Epidermal melanocyte (primary cell): ENCODE results near the gene RALGPS1.
"Not testable (repeated sequence)": the region's sequence is repeated elsewhere in the genome, so short reads cannot be mapped to it uniquely, and the experiment has no call there.

Experiments
- DNase-seq: peaks from one replicate; pipeline ENCODE4 v3.0.0; 2011; ENCODE audit warnings: low spot score; ENCODE audit not compliant: insufficient read length

Gene RALGPS1

GRCh38 chr9:126986506-126986951 is 71.9 kb downstream of the RALGPS1 start:
- DNase-seq = no peak

GRCh38 chr9:126988857-126989256 is 74.3 kb downstream of the RALGPS1 start:
- DNase-seq = no peak

- DNase-seq = no peak
These were observed 75.6 kb downstream of the RALGPS1 start for GRCh38 chr9:126989847-126990842.

GRCh38 chr9:126991183-126991582 is 76.6 kb downstream of the RALGPS1 start:
- no peak for DNase-seq

GRCh38 chr9:126992427-126992826 is 77.8 kb downstream of the RALGPS1 start:
- no peak for DNase-seq

DNA sequence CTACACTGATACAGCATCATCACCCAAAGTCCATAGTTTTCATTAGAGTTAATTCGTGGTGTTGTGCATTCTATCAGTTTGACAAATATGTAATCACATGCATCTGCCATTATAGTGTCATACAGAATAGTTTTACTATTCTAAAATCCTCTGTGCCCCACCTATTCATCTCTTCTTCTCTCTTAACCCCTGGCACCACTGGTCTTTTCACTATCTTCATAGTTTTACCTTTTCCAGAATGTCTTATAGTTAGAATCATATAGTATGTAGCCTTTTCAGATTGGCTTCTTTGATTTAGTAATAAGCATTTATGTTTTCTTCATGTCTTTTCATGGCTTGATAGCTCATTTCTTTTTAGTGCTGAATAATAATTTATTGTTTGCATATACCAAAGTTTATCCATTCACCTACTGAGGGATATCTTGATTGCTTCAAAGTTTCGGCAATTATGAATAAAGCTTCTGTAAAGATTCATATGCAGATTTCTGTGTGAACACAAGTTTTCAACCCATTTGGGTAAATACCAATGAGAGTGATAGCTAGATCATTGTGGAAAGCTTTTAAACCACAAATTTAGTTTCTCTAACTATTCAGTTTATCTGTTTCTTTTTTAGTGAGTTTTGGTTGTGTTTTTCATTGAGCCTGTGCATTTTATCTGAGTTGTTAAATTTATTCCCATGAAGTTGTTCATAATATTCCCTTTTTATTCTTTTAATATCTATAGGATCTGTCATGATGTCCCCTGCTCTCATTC is 84.9 kb downstream of the RALGPS1 start:
- no peak for DNase-seq

DNA sequence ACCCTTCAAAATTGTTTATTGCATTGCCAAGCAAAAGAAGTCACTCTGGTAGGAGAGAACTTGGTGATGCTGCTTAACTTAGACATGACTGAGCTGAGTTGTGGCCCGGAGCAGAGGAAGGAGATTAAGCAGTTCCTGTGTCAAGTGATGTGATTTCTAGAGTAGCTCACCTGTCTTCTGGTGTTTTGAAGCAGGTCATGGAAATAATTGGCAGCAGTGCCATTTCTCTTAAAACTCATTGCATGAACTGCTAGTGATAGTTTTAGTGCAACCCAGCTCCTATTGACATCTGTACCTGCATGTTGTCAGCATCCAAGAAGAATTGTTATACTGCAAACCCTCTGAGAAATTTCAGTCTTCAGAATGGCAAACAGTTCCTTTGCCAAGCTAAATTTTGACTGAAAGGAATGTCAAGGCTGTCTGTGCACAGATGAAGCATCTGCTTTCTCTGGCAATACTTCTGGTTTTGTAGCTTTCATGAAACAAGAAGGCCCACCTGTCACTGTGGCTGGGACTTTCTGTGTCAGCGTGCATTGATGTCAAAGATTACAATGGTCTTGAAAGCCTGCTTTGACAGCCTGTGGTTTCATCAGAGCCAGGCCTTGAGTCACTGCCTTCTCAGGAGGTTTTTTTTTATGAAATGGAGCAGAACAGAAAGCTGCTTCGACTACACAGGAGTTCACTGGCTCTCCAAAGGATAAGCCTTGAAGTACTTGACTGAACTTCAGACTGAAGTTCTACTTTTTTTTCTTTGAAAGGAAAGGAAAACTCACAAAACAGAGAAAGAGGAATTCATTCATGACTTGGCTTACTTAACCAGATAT is 90.6 kb downstream of the RALGPS1 start:
- DNase-seq = no peak

GRCh38 chr9:127005770-127006314 is 91.3 kb downstream of the RALGPS1 start:
- DNase-seq = no peak

DNA sequence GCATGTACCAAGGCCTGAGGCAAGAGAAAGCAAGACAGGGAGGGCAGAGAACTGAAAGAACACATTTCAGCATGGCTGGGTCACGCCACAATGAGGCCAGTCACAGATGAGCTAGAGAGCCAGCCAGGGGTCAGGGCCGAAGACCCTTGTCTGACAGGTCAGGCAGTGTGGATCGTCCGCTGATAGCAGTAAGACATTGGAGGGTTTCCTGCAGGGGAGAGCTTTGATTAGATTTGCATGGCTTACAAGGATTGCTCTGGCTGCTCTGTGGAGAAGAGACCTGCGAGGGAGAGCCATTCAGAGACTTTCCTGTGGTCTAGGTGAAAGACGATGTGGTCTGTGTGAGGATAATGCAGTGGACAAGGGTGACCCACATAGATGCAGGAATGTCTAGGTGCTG is 93.1 kb downstream of the RALGPS1 start:
- no peak for DNase-seq

- DNase-seq = no peak
These were observed 93.5 kb downstream of the RALGPS1 start for GRCh38 chr9:127008076-127008475.

- no peak for DNase-seq
These were observed 97.2 kb downstream of the RALGPS1 start for GRCh38 chr9:127011772-127012171.

DNA sequence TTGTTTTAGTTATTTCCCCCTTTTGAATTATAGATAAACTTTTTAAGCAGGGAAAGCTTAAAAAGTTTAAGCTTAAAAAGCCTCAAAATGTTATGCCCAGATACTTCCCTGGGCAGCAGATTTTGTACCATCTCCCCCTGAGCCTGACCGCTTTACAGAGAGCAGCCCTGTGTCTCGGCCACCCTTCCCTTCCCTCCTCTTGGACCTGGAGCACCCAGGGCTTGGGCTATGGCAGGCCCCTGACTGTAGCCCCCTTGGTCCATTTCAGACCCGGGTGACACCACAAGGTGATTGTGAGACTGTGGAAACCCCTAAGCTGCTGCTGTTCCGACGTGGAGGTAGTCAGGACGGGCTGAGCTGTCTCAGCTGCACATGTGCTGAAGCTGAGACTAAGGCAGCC is 97.7 kb downstream of the RALGPS1 start:
- DNase-seq = no peak

DNA sequence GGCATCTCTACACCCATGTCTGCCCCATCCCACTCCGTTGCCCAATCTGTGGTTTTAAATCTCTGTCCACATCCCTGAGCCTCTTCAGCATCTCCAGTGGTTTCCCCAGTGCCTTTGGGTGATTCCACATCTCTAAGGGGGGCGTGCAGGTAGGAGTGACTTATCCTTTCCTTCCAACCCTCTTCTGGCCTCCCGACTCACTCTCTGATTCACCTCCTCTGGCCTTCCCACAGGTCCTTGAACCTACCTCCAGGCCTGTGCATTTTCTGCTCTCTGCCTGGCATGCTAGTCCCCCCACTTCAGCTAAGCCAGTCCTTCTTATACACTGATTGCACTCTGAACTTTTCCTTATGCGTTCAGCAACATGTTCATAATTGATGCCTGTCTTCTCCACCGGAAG is 99.0 kb downstream of the RALGPS1 start:
- no peak for DNase-seq

DNA sequence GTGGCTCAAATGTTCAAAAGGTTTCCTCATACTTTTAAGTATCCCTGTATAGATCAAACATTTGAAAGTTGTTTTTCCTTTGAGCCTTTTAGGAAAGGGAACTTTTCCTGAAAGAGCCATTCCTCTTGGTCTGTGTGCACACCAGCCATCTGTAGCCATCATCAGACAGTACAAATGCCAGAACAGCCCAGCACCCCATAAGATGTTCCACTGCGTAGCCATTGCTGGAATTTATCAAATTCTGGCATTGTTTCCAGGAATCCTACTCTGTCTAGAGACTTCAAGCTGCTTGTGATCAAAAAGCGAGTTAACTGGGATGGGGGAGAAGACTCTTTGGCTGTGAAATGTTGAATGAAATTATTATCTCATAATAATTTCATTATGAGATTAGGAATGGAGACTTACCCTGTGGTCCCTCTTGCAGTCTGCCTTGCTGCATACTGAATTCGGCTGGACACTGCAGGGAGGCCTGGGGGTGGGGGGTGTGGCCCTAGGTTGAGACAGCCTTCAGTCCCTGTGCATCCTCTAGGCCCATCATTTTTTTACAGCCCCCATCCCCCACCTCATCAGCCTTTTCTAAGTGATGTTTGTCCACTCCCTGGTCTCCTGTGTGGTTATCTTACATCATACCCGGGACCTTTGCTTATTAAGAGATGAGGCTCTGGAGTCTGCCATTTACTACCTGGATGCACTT is 99.8 kb downstream of the RALGPS1 start:
- no peak for DNase-seq

DNA sequence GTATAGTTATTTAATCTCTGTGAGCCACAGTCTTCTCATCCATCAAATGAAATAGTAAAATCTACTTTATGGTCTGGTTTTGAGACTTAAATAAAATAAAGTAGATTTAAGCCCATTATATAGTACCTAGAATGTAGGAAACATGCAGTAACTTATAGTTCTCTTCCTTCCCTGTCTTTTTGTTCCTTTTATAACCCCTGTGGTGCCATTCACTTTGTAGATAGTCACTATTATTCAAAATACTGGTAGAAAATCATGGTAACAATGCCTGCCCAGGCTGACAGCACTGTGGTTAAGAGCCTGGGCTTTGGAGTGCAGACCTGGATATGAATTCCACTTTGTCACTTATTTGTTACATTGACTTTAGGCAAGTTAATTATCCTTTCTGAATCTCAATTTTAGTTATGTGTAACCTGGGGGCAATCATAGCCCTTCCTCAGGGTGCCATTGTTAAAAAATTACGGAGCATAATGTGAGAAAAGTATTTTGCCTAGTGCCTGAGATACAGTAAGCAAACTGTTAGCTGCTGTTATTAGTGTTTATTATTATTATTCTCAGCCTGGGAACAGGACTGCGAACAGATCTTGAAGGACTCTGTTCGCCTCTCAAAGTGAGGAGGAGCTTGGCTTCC is 100.4 kb downstream of the RALGPS1 start:
- no peak for DNase-seq

GRCh38 chr9:127015921-127016512 is 101.4 kb downstream of the RALGPS1 start:
- DNase-seq = no peak

GRCh38 chr9:127017979-127018378 is 103.4 kb downstream of the RALGPS1 start:
- DNase-seq = not testable (repeated sequence)

- DNase-seq = no peak
These were observed 104.4 kb downstream of the RALGPS1 start for GRCh38 chr9:127018935-127019334.

GRCh38 chr9:127020036-127020801 is 105.6 kb downstream of the RALGPS1 start:
- no peak for DNase-seq
